Right lobe of liver (tissue), 6 donors: ENCODE data around the gene MYLIP. TPM values are rescaled to one million over a fixed set of nuclear protein-coding genes. Genes with fewer than 3 reads are reported as not detected.

Experiments used
- ATAC-seq, 4 donors: fragments of 200-7000 bp; cut with Tn5 transposase; one replicate each; pipeline ENCODE4 v1.9.1; 2020; ENCODE audit warnings: mild to moderate bottlenecking in 4 of 4, moderate library complexity in 4 of 4
- DNase-seq, 3 donors: peaks; one replicate each; pipeline ENCODE4 v3.0.0-alpha.2; 2020
- H3K27ac ChIP-seq, 3 donors: fragments of 200-600 bp; one replicate each; pipeline ENCODE4 v1.8.0; 2022
- H3K27me3 ChIP-seq, 2 donors: fragments of 200-600 bp; one replicate each; pipeline ENCODE4 v1.8.0; 2022
- H3K36me3 ChIP-seq, 4 donors: fragments of 200-600 bp; sonication (generic) in 1 of 4; one replicate each; pipeline versions ENCODE4 v1.5.1 to v1.8.0; 2017 to 2022; ENCODE audit warnings: control low read depth in 1 of 4
- H3K4me1 ChIP-seq, 4 donors: fragments of 200-600 bp; sonication (generic) in 1 of 4; one replicate each; pipeline versions ENCODE4 v1.5.1 to v1.8.0; 2017 to 2022; ENCODE audit warnings: control low read depth in 1 of 4
- H3K4me3 ChIP-seq, 3 donors: fragments of 200-600 bp; one replicate each; pipeline ENCODE4 v1.8.0; 2022
- H3K9me3 ChIP-seq, 4 donors: fragments of 200-600 bp; sonication (generic) in 1 of 4; one replicate each; pipeline versions ENCODE4 v1.5.1 to v1.8.0; 2017 to 2022; ENCODE audit warnings: control low read depth in 1 of 4
- CTCF ChIP-seq, 4 donors: fragments of 200-600 bp in 3 of 4; fragments of 450-650 bp in 1 of 4; IDR thresholded peaks; one replicate each; pipeline versions ENCODE4 v1.5.1 to v1.8.0; 2016 to 2022; ENCODE audit warnings: antibody characterized with exemption in 4 of 4, mild to moderate bottlenecking in 2 of 4
- POLR2A ChIP-seq: fragments of 450-650 bp; IDR thresholded peaks from one replicate; pipeline ENCODE4 v1.6.1; 2017; ENCODE audit warnings: antibody characterized with exemption, mild to moderate bottlenecking
- WGBS: methylation state at CpG from one replicate; pipeline ENCODE4 v1.1.6; 2018; ENCODE audit warnings: low coverage, low lambda C conversion rate; ENCODE audit not compliant: insufficient coverage; ENCODE audit errors: missing lambda C conversion rate; 5-methylcytosine and 5-hydroxymethylcytosine counted together
- intact Hi-C, 2 donors: fragments of 100-400 bp; cut with DNase I; formaldehyde crosslinking; loops; one replicate each; pipeline versions ENCODE4 v1.11.2 to v1.14.1; 2022
- total RNA-seq, 6 experiments: library from RNA; depleted of rRNA in 2 of 6; stranded (reverse); fragments of >200 nt in 2 of 6; fragmentation: NEBNext Ultra II Directional in 3 of 6; extraction: Animal tissue kit (Norgen Biotek cat#: 25700) in 3 of 6; gene quantifications; one replicate each; pipeline versions ENCODE4 v1.1.0 to v1.2.4, GENCODE V29; 2016 to 2023
- donor health status: DM: no; HTN: yes; CAD: no.
- donor health status: DM: no; HTN: no; CAD: no.
- donor health status: DM: no; HTN: no; CAD: no.
- donor health status: DM: no; HTN: yes; CAD: no.
- donor health status: DM: no; HTN: yes; CAD: no.

Gene MYLIP
- total RNA-seq, 6 experiments from 2014 or later: 2.0 to 5.3 (median 2.8) TPM

- Histone ChIP-seq H3K9me3 (no peaks in the 10 kb centered on the region), H3K4me1 (peaks cover 0 to 3% (median 0%) of the 10 kb centered on the region in 4 donors), H3K4me3 (no peak overlapping the region), H3K27me3 (no peaks in the 10 kb centered on the region), H3K36me3 (peaks cover 0 to 40% (median 13%) of the 10 kb centered on the region in 4 donors), H3K27ac (no peak overlapping the region)
- ATAC-seq: no peak
- 84% methylated on average over 7 of the region's 7 CpGs for whole genome bisulfite sequencing
- intact Hi-C loops: no loop called here
- TF ChIP-seq CTCF (IDR thresholded peaks at IDR 0.05) (no peak), POLR2A (no peak)
- DNase-seq: no peak
Observed at GRCh38 chr6:16140607-16141006, 11.7 kb downstream of the MYLIP start.

- intact Hi-C loops: no loop called here
- H3K4me3 ChIP-seq: no peak overlapping the region
- peaks cover 0 to 49% (median 13%) of the 10 kb centered on the region in 4 donors for H3K36me3 ChIP-seq
- no peaks in the 10 kb centered on the region for H3K27me3 ChIP-seq
- H3K9me3 ChIP-seq: no peaks in the 10 kb centered on the region
- DNase-seq (no peak), ATAC-seq (no peak)
- no peak for TF ChIP-seq CTCF (IDR thresholded peaks at IDR 0.05)
- no peak for TF ChIP-seq POLR2A
- H3K4me1 ChIP-seq: peaks cover 0 to 3% (median 0%) of the 10 kb centered on the region in 4 donors
- no peak overlapping the region for H3K27ac ChIP-seq
Observed at GRCh38 chr6:16141514-16141913, 12.6 kb downstream of the MYLIP start.

GRCh38 chr6:16145038-16145437 is 16.2 kb downstream of the MYLIP start:
- Histone ChIP-seq H3K27me3 (no peaks in the 10 kb centered on the region), H3K4me3 (no peak overlapping the region), H3K4me1 (no peaks in the 10 kb centered on the region), H3K27ac (no peak overlapping the region), H3K9me3 (no peaks in the 10 kb centered on the region), H3K36me3 (peaks cover 0 to 56% (median 13%) of the 10 kb centered on the region in 4 donors)
- 94% methylated on average over 8 of the region's 13 CpGs for WGBS
- DNase-seq (no peak), ATAC-seq (no peak)
- TF ChIP-seq CTCF (IDR thresholded peaks at IDR 0.05) (no peak), POLR2A (no peak)
- intact Hi-C loops: no loop called here

DNA sequence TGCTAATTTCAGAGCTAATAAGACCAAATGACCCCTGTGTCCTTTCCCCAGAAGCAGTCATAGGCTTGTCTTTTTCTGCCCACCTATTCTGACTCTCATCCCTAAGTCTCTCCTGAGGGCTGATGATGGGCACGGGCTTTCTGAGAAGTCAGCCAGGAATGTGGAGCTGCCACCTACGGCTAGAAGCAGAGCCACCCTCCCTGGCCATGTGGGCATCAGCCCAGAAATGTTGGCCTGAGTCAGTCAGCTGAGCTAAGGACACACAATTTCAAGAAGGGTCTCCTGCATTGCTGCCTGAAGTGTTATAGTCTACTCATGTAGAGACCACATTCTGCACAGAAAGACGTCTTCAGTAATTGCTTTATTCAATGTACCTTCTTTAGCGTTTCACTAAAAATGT is 17.1 kb downstream of the MYLIP start:
- intact Hi-C loops: no loop called here
- no peak for DNase-seq
- H3K27me3 ChIP-seq: no peaks in the 10 kb centered on the region
- 96% methylated on average over 4 of the region's 4 CpGs for WGBS
- TF ChIP-seq CTCF (IDR thresholded peaks at IDR 0.05) (no peak), POLR2A (no peak)
- no peaks in the 10 kb centered on the region for H3K9me3 ChIP-seq
- no peak overlapping the region for H3K4me3 ChIP-seq
- peaks cover 0 to 56% (median 13%) of the 10 kb centered on the region in 4 donors for H3K36me3 ChIP-seq
- H3K27ac ChIP-seq: no peak overlapping the region
- ATAC-seq: no peak
- no peaks in the 10 kb centered on the region for H3K4me1 ChIP-seq

DNA sequence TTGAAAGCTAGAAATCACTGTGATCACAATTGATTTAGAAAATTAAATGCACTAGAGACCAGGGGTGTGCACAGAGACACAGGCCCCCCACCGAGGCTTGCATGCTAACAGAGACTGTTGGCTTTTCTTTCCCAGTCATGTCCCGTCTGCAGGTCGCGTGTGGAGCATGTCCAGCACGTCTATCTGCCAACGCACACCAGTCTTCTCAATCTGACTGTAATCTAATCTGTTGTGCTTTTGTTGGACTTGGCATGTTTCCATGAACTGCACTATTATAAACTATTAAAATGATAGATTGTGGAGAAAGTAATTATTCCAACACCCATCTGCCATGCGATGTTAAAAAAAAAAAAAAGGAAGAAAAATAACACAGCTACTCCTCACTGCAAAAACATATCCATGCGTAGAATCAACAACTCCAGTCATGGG is 17.7 kb downstream of the MYLIP start:
- intact Hi-C loops: no loop called here
- no peak for TF ChIP-seq POLR2A
- no peak for TF ChIP-seq CTCF (IDR thresholded peaks at IDR 0.05)
- ATAC-seq (no peak), DNase-seq (no peak)
- no peak overlapping the region for H3K4me3 ChIP-seq
- no peaks in the 10 kb centered on the region for H3K9me3 ChIP-seq
- no peaks in the 10 kb centered on the region for H3K4me1 ChIP-seq
- no peaks in the 10 kb centered on the region for H3K27me3 ChIP-seq
- WGBS: 47% methylated on average over 8 of the region's 8 CpGs
- H3K27ac ChIP-seq: no peak overlapping the region
- peaks cover 0 to 55% (median 13%) of the 10 kb centered on the region in 4 donors for H3K36me3 ChIP-seq
